HG02981 (cell line): Measurements from ENCODE around the gene SPATA12.

Experiments
- ATAC-seq: cut with Tn5 transposase; IDR thresholded peaks from one replicate; pipeline ENCODE4 v1.9.1; 2021; ENCODE audit warnings: mild to moderate bottlenecking, moderate library complexity; ENCODE audit not compliant: unreplicated experiment

Gene SPATA12

DNA sequence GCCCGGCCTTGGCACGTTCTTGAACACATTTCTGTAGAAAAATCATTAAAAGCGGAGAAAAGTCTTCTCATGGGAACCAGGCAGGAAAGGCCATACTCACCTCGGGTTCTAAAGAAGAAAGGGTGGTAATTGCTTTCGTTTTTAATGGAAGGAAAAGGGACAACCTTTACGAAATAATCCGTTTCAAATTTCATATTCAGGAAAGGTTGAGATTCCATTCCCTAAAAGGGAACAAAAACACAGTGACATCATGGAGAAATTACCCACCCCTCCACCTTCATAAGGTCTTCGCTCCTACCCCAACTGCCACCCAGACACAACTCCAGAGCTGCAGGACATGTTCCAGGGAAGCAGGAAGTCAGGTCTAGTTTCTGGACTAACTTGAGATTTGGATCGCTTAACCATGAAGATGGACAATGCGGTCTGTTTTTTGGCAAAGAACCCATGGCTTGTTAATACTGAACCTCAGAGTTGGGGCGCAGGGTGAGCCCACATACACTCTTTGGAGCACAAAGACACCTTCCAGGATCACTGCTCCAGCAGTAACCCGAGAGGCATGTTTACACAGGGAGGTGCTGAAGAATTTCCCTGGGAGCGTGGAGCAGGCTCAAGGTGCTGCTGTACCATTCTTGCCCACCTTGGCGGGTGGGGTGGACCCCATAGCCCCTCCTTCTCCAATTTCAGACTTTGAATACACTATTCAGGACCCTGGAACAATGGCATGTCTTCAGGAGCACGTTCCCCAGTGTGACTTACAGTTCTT, 49.2 kb downstream of the SPATA12 start:
- no peak for ATAC-seq

GRCh38 chr3:57110214-57110613, 49.8 kb downstream of the SPATA12 start:
- ATAC-seq: no peak

- no peak for ATAC-seq
Measured at GRCh38 chr3:57110798-57111197, 50.3 kb downstream of the SPATA12 start.

GRCh38 chr3:57112206-57112605, 51.7 kb downstream of the SPATA12 start:
- no peak for ATAC-seq

GRCh38 chr3:57116501-57116900, 56.0 kb downstream of the SPATA12 start:
- ATAC-seq: no peak

DNA sequence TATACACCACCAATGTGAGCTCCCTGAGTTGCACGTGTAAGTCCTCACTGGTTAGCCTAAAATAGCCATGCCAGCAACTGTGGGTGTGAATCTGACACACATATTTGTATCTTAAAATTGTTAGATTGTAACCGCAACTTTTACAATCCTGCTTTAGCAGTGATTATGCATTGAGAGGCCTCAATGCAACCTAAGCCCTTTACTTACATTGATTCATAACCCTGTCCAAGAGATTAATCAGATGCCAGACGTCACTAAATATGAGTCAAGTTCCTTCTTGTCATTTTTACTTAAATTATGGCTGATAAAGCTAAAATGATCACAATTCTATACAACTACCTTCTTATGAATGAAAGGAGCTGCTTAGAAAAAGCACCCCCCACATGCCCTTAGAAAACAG, 57.8 kb downstream of the SPATA12 start:
- no peak for ATAC-seq

DNA sequence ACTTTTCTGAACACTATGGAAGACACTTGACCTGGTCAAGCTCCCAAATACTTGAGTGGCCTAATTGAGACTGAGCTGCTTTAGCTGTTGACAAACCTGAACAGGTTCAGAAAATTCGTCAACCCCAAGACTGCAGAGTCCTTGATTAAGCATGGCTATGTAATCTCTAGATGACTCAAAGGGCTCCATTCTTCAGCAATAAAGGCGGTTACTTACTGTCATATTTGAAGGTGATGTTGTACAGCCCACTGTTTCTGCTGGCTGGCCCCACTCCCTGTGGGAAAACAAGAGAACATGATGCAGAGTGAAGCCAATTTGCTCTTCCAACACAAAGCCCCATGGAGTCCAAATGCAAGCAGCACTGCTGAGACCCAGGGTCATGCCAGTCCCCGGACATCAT, 59.6 kb downstream of the SPATA12 start:
- no peak for ATAC-seq

DNA sequence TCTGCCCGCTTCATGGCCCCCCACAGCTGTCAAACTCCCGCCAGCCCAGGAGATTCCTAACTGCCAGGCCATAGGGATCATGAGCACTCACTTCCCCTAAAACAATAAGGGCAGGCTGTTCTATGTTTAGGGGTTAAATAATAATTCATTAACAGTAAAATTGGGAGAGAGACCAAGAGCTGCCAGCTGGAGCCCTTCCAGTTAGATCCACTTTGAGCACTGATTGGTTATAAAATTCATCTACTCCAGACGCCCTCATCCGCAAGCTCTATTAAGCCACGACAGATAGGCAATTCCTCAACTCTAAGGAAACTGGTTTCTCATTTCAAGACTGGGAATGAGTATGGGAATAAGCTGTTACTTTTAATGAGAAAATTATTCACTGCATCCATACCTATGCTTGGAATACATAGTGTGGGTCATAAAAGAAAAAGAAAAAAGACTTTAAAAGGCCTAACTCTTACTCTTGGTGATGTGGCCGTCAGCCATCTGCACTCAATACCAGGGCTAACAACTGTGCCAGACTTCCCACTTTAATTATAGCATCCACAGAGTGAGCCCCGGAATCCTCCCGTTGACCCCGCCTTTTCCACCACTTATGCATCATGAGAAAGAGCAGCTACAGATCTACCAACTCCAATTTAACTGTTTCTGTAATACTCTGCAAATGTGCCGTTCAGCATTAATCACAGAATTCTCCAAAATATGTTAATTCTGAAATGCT, 60.1 kb downstream of the SPATA12 start:
- no peak for ATAC-seq
